Upper lobe of right lung (tissue), 1 donor: ENCODE data around the gene MRPL58. TPM values are rescaled to one million over a fixed set of nuclear protein-coding genes. Genes with fewer than 3 reads are reported as not detected.
"Not testable (repeated sequence)": the region's sequence is repeated elsewhere in the genome, so short reads cannot be mapped to it uniquely, and the experiment has no call there.

Source experiments
- ATAC-seq: fragments of 200-7000 bp; cut with Tn5 transposase; one replicate; pipeline ENCODE4 v1.9.1; 2020; ENCODE audit warnings: mild to moderate bottlenecking, moderate library complexity
- DNase-seq: peaks from one replicate; pipeline ENCODE4 v3.0.0-alpha.2; 2020
- H3K27ac ChIP-seq: fragments of 200-600 bp; one replicate; pipeline ENCODE4 v1.8.0; 2022
- H3K27me3 ChIP-seq: fragments of 200-600 bp; one replicate; pipeline ENCODE4 v1.8.0; 2022; ENCODE audit warnings: mild to moderate bottlenecking
- H3K36me3 ChIP-seq: fragments of 200-600 bp; one replicate; pipeline ENCODE4 v1.8.0; 2022
- H3K4me1 ChIP-seq: fragments of 200-600 bp; one replicate; pipeline ENCODE4 v1.8.0; 2022
- H3K4me3 ChIP-seq: fragments of 200-600 bp; one replicate; pipeline ENCODE4 v1.8.0; 2022; ENCODE audit warnings: mild to moderate bottlenecking
- H3K9me3 ChIP-seq: fragments of 200-600 bp; one replicate; pipeline ENCODE4 v1.8.0; 2022
- CTCF ChIP-seq: fragments of 200-600 bp; IDR thresholded peaks from one replicate; pipeline ENCODE4 v1.8.0; 2022; ENCODE audit warnings: antibody characterized with exemption
- intact Hi-C: fragments of 100-400 bp; cut with DNase I; formaldehyde crosslinking; loops from one replicate; pipeline ENCODE4 v1.11.0; 2022
- total RNA-seq: library from RNA; stranded (reverse); fragmentation: NEBNext Ultra II Directional; extraction: Animal tissue kit (Norgen Biotek cat#: 25700); gene quantifications from one replicate; pipeline ENCODE4 v1.2.1, GENCODE V29; 2021
- donor health status: DM: no; HTN: yes; CAD: no; lungs with severe emphysema.

Gene MRPL58
- total RNA-seq, 1 donor from 2014 or later = 21.6 TPM

- peak overlapping the region; percentile 84 for H3K27ac ChIP-seq
- peak; percentile 93 for DNase-seq
- no peak for TF ChIP-seq CTCF
- peak overlapping the region; percentile 80 for H3K4me3 ChIP-seq
- intact Hi-C loops = no loop called here
- no peaks in the 10 kb centered on the region for H3K9me3 ChIP-seq
- H3K27me3 ChIP-seq = no peaks in the 10 kb centered on the region
- peaks cover 26% of the 10 kb centered on the region for H3K4me1 ChIP-seq
- H3K36me3 ChIP-seq = peaks cover 10% of the 10 kb centered on the region
- ATAC-seq = peak; percentile 70
Measured at GRCh38 chr17:75033346-75034235, 21.1 kb downstream of the MRPL58 start.

DNA sequence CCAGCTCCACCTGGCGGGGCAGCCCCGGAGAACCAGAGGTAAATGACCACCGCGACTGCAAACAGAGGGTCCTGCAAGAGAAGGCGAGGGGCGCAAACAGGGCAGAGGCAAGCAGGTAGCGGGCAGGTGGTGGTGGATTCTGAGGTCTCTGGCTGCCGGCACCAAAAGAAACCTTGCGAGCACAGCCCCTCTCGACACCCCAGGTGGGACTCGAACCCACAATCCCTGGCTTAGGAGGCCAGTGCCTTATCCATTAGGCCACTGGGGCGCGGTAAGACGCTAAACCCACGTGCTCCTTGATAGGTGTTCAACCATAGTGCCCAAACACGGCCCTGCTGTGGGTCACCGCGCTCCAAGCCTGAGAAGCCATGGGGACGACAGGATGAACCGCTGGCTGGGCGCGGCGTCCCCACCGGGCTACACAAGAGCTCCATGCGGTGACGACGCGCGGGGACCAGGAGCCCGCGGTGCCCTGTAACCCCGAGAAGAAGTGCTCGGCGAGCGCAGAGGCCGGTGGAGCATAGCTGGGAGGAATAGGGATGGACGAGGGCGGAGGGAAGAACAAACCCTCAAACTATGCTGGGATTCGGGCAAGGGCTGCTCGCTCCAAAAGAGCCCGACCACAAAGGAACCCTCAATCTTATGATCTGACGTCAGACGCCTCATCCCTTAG lies 21.9 kb downstream of the MRPL58 start:
- Histone ChIP-seq H3K4me3 (peak overlapping the region; percentile 80), H3K27ac (peak overlapping the region; percentile 84), H3K36me3 (peaks cover 18% of the 10 kb centered on the region), H3K4me1 (peaks cover 26% of the 10 kb centered on the region), H3K27me3 (no peaks in the 10 kb centered on the region), H3K9me3 (no peaks in the 10 kb centered on the region)
- no peak for TF ChIP-seq CTCF
- peak; percentile 83 for ATAC-seq
- DNase-seq = peak; percentile 91
- intact Hi-C loops = no loop called here

GRCh38 chr17:75036643-75037268 lies 24.3 kb downstream of the MRPL58 start:
- ATAC-seq (peak; percentile 24), DNase-seq (peak; percentile 76)
- Histone ChIP-seq H3K27ac (peak overlapping the region; percentile 84), H3K36me3 (peaks cover 42% of the 10 kb centered on the region), H3K4me3 (no peak overlapping the region), H3K4me1 (peaks cover 26% of the 10 kb centered on the region), H3K27me3 (no peaks in the 10 kb centered on the region), H3K9me3 (no peaks in the 10 kb centered on the region)
- intact Hi-C loops = no loop called here
- TF ChIP-seq CTCF = no peak

- Histone ChIP-seq H3K9me3 (no peaks in the 10 kb centered on the region), H3K4me3 (no peak overlapping the region), H3K36me3 (peaks cover 52% of the 10 kb centered on the region), H3K27me3 (no peaks in the 10 kb centered on the region), H3K27ac (no peak overlapping the region), H3K4me1 (peaks cover 16% of the 10 kb centered on the region)
- no peak for ATAC-seq
- intact Hi-C loops = no loop called here
- no peak for DNase-seq
- no peak for TF ChIP-seq CTCF
Measured at GRCh38 chr17:75039238-75039637, 26.8 kb downstream of the MRPL58 start.

DNA sequence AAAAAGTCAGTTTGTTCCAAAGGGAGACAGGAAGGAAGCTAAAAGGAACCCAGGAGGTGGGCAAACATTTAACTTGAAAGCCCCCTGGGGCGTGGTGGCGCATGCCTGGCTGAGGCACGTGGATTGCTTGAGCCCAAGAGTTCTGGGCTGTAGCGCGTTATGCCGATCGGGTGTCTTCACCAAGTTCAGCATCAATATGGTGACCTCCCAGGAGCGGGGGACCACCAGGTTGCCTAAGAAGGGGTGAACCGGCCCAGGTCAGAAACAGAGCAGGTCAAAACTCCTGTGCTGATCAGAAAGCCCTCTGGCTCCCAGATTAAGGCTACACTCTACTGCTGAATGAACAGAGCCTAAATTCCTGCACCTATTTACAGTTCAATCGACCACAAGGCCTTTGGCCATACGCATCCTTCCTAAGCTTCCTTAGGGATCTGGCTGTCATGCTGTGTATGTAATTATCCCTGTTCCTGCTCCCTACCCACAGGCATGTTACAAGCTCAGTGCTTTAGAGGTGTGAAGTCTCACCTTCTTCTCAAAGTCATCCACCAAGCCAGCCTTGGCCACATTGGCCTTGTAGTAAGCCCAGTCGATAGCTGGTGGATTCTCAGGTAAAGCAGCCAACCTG lies 29.3 kb downstream of the MRPL58 start:
- H3K4me1 ChIP-seq = peaks cover 11% of the 10 kb centered on the region
- no peak overlapping the region for H3K27ac ChIP-seq
- intact Hi-C loops = no loop called here
- no peaks in the 10 kb centered on the region for H3K9me3 ChIP-seq
- no peaks in the 10 kb centered on the region for H3K27me3 ChIP-seq
- ATAC-seq (no peak), DNase-seq (no peak)
- no peak overlapping the region for H3K4me3 ChIP-seq
- peaks cover 55% of the 10 kb centered on the region for H3K36me3 ChIP-seq
- TF ChIP-seq CTCF = no peak

GRCh38 chr17:75043789-75044188 lies 31.3 kb downstream of the MRPL58 start:
- DNase-seq, H3K9me3 ChIP-seq, H3K27me3 ChIP-seq, H3K4me3 ChIP-seq, H3K27ac ChIP-seq, ATAC-seq, intact Hi-C loops: not testable (repeated sequence)
- H3K36me3 ChIP-seq = peaks cover 43% of the 10 kb centered on the region
- H3K4me1 ChIP-seq = peaks cover 20% of the 10 kb centered on the region
